ENCODE results near the gene NANOGP8.

Gene NANOGP8

DNA sequence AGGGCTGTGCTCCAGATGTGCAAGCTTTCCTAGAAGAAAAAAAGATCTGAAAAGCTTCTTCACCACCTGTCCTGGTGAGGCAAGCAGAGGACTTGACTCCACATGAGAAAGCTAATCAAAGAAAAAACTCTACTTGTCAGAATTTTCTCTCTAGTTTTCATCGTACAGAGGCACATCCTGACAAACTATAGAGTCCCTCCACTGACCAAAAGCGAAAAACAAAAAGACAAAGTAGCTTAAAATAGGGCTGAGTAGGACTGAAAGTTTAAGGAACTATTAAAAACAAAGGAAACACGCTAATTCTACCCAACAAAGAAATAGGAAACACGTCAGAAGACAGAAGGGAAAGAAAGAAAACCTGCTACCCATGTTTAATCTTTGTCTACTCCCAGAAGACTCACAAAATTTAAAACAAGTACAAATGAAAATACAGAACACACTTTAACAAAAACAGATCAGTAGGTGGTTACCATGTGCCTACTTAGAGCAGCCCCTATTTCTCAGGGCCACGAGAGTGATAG, 26.5 kb downstream of the NANOGP8 start:
- no peak for DNase-seq

DNA sequence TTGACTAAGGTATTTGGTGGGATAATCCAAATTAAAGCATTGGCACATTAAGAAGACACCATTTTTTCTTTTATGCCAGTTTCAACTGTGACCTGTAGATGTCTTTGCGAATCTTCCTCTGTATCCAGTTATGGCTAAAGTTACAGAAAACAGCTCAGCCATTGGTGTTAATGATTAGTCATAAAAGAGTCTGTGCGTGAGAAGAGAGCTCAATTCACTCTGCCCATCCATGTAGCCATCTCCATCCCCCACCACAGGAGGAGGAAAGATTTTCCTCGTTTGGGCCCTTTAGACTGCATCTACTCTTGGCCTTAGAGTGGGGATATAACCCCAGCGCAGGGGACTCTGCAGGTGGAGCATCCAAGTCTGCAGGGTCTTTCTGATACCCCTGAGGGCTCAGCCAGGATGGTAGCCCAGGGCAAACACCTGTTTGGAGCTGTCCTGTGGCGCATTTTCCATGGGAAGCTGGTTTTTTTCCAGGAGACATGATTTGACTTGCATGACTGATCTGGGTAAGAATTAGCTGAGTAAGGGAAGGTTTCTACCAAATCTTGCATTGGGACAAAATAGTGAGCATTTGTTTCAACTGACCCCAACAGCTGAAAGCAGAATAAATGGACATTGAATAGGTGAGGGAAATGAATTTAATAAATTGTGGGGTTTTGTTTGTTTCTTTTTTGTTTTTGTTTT, 29.5 kb downstream of the NANOGP8 start:
- DNase-seq = no peak

DNA sequence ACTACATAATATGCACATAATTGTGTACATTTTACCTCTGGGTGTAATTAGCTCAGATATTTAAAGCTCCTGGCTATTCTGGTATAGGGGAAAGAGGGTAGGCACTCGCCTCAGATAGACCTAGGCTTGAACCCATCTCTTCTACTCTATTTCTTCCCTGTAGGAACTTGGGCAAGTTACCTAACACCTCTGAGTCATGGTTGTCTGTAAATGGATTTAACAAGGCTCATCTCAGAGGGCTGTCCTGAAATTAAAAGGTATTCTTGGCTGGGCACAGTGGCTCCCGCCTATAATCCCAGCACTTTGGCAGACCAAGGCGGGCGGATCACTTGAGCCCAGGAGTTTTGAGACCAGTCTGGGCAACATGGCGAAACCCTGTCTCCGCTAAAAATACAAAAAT, 30.7 kb downstream of the NANOGP8 start:
- no peak for DNase-seq

DNA sequence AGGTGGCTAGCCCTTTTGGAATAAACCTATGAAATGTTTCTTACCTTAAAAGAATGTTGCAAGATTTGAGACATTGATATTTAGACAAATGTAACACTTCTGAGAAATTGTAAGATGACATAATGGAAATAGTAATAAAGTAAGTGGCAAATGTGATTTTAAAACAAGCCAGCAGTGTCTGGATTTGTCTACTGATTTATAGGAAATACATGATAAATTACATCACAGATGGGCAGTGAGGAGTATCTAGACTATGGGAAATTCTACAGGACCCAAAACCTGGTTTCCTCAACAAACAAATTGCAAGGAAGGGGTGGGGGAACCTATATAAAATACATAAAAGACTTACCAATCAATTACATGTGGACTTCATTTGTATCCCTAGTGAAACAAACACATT, 37.1 kb downstream of the NANOGP8 start:
- no peak for DNase-seq

DNA sequence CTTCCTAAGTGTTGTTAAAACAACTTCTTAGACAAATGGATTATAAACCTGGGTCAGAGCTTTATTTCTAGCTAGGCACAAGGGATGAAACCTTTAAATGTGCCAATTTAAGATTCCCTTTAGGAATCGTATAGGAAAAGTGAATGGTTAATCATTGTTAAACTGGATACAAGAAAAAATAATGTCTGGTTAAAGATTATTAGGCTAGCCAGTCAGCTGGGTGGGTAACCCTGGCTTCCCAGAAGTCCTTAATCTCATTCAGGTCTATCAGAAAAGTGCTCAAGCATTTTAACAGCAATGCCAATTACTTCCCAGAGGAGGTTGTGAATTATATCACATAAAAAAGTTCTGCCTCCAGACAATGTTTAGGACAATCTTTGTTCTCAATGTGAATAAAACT, 37.6 kb downstream of the NANOGP8 start:
- DNase-seq = no peak

DNA sequence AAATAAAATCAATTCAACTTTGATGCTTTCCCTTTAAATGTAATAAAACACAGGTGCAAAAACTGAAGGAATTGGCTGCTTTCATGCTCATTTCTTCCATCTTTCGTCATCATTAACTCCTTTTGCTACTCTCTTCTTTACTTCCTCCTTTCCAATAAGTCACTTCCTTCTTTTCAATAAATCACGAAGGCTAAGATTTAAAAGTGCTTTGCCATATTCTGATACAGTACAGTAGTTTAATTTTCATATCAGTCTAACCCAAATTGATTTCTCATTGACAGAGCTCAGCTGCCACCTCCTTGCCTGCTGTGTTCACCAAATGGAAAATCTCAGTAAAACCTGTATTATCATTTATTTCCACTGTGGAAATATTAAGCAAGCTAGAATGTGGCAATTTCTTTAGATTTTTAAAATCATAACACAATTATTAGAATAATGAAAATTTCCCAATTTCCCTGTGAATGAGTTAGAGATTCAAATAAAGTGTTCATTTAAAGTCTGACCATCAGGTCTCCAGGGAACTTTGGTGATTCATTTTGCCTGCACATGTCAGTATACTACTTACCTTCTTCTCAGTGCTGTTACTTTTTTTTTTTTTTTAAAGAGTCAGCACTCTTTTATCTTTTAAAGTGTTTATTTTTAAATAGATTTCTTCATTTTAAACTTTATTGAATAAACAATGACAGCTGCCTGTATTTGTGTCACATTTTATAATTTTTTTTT, 41.6 kb downstream of the NANOGP8 start:
- DNase-seq = peak; percentile 49

DNA sequence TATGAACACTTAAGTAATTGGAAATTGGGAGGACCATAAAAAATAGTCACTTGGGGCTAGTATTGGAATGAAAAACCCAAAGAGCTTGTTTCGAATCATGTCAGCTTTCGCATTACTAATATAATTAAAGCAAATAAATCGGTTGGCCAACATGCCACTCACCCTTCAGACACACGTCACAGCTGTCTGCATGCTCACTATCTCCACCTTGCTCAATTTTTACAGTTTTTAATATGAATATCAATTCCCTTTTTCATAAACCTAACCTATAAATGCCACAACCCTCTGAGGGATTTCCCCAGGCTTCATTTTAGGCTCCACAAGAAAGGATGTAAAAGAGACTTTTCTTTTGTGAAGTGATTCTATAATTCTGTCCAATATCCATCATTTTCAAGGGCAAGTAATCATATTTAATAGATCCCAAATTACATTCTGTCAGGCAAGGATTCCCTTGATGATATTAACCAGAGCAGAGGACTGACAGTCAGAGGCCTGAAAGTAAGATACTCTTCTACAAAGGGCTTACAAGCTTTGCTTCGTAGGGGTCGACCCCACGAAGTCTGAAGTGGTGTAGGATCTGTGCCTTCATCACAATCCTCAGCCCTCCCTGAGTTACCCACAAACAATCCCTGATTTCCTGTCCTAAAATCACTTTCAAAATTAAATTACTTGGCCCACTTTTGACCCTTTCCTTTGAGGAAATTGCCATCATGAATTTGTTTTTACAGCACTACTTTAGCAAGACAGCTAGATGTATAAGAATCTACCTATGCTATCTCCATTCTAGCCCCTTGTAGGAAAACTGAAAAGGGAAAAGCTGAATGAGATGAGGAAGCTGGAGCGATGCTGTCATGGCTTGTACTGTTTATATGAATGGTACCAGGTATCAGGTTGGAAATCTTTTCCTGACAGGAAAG, 44.5 kb downstream of the NANOGP8 start:
- DNase-seq = no peak

DNA sequence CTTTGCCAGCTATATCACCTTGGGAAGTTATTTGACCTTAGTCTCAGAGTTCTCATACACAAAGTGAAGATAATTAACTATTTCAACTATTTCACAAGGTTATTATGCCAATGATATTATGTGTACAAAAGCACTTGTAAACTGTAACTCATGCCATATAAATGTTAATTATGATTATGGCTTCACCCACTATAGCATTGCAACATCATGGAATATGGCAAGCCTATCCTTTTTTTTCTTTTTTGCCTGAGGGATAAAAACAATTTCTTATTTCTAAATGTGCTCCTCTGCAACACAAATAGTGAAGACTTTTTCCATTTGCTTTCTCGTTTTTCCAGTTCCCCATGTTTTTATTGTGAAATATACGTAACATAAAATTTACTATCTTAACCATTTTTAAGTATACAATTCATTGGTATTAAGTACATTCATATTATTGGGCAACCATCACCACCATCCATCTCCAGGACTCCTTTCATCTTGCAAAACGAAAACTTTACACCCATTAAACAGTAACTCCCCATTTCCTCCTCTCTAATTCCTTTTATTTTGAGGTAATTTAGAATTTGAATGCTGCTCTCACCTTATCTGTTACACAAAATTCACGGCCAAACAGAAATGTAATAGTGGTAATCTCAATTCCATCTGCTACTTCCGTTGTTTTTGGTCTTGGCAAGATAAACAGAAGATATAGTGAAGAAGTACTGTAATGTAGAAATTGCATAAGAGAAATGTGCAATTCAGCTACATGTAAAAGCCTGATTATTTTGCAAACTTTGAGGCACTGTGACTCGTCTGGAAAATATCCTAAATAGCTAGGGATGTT, 46.3 kb downstream of the NANOGP8 start:
- peak; percentile 21 for DNase-seq

All from inflammatory macrophage treated with lipopolysaccharide for 4 hours (primary cell).